Amniotic epithelial cell (primary cell): Measurements from ENCODE around the gene DCAF11.

Experiments
- DNase-seq: peaks from one replicate; pipeline ENCODE4 v3.0.0-alpha.2; 2010; ENCODE audit warnings: low read depth

Gene DCAF11

DNA sequence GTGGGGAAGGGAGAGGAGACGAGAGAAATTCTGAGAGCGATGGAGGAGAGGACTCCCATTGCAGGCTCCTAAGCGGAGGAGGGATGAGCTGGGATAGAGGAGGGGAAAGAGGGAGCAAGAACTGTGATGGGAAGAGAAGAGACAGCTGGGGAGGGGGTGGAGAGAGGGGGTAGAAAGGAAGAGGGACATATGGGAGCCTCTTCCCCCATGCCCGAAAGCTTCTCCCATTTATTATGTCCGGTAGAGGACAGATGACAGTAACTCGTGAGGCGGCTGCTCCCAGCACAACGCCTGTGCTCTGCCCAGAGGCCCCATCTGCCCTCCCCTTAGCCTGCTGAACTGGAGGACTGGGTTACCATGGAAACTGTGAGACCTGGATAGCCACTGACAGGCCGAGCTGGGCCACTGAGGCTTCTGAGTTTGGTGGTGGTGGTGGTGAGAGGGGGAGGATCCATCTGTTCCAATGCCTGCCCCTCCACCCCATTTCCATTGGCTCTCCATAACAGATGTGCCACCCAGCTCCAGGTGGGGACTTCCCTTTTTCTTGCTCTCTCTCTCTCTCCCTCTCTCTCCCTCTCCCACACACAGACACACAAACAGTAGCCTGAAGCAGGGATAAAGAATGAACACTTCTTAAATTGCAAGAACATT lies 35.0 kb upstream of the DCAF11 start:
- no peak for DNase-seq

GRCh38 chr14:24080142-24080530 lies 34.4 kb upstream of the DCAF11 start:
- no peak for DNase-seq

DNA sequence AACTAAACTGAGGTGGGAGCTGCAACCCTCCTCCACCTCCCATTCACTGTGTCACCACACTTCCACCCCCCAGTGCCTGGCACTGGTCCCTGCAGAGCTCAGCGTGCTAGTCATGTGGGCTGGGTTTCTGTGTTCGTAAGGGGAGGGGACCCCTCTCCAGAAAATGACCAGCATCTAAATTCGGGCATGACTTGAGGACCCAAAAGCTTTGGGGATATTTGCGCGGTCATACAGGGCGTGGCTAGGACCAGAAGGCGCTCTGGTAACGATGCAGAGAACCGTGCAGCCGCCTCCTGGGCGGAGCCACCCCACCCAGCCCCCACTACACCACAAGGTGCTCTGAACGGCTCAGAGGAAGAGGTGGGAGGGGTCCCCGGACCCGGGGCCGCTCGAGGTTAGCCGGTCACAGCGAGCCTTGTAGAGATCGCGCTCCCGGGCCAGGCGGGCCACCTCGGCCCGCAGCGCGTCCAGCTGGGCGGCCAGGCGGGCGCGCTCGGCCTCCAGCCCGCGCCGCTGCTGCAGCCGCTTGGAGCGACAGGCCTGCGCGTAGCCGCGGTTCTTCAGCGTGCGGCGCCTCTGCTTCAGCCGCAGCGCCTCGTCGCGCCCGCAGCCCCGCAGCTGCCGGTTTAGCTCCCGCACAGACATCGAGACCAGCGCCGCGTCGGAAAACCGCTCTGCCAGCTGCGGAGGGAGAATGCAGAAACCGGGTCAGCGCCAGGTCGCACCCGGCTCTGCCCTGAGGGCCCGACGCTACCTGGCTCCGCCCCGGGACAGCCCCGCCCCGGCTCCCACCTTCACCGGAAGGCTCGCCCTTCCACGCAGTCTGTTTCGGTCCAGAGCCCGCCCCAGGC lies 33.5 kb upstream of the DCAF11 start:
- DNase-seq, result no peak

GRCh38 chr14:24081739-24082211 lies 32.8 kb upstream of the DCAF11 start:
- DNase-seq, result no peak

DNA sequence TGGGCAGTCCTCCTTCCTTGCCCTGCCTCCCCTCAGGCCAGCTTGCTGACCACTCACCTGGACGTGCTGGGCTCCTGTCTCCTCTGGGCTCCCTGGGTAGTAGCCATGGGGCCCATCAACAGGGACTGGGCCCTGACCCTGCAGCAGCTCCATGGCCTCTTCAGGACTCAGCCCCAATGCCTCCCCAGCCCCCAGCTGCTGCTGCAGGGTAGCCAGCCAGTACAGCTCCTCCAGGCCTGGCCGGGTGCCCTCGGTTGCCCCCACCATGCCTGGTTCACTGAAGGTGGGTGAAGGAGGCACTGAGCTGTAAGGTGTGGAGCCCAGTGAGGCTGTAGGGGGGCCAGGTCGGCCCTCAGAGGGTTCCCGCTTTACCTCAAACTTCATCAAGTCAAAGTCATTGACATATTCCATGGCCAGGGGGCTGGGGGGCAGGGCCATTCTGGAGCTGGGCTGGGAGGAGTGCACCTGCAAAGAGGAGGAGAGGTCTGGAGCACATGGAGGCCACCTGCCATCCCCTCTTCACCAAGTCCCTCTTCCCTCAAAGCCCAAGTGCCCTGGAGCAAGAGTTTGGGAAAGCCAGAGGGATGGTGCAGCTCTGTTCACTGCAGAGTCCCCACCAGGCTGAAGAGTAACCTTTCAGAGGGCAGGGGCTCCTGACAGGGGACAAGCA lies 32.0 kb upstream of the DCAF11 start:
- no peak for DNase-seq

DNA sequence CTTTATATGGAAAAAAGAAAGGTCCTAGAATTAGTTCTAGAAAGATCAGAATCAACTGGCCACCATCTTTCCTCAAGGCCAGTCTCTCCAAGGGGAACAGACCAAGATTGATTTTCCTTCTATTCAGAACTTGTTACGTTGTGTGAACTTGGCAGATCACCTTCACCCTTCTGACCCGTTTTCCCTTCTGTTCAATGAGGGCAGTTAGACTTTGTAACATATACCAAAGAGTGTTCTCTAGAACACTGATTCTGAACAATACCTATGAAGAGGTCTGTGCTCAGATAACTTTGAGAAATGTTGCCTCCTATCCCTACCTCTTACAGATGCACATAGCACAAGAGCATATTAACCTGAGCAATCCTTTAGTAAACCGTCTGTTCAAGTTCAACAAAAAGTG lies 31.1 kb upstream of the DCAF11 start:
- no peak for DNase-seq

DNA sequence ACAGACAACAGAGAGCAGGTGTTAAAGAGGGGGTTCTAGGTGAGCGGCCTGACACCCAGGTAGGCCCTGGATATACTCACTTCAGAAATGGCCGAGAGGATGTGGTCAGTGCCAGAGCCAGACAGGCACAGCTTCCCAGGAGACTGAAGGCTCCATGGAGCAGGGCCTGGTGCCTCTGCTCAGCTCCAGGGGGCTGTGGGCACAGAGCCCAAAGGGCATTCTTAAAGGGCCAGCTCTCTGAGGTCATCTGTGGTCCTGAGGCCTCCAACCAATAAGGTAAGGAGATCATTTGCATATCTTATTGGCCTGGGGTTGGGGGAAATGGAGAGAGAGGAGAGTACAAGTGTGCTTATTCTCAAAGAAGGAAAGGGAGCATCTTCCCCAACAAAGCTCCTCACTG lies 30.1 kb upstream of the DCAF11 start:
- no peak for DNase-seq

DNA sequence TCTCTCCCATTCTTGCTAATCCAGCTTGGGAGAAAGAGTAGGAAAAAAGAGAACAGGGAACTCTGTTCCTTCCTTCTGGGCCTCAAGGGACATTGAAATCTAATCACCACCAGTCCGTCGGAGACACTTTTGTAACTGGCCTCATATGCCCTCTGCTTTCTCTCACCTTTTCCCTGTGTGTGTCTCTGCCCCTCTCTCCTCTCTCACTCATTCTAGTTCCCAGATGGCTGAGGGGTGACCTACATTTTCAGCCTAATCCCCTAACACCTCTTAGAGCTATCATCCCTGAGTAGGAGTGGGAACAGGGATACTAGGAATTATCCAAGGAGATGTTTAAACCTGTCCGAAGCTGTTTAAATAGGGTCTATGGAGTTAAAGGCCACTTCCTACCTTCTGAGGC lies 29.4 kb upstream of the DCAF11 start:
- no peak for DNase-seq

DNA sequence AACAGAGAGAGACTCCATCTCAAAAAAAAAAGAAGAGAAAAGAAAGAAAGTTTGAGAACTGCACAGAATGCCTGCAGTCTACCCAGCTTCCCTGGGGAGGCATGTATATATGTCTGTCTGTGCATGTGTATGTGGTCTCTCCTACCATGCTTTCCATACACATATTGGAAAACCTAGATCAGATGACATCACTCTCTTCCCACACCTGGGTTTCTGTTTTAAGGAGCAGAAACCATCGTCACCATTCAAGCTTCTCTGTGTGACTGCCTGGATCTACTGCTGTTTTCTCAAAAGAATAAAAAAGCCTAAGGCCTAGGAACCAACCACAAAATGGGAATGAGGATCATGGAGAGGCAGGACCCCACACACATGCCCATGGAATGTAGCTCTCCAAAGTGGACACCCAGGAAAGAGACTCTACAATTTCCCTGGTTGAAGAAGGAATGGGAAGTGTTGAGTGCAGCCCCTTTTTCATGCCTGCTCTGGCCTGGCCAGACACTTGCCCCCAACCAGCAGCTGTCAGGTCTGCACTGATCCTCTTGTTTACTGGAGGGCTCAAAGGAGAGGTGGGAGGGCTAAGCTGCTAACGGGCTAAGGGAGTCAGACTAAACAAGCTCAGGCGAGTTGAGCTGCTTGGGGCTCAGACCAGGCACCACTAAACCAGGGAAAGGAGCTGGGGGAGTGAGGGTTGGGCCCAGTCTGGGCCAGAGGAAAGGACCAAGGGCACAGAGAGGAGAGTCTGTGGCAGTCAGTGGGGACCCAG lies 28.2 kb upstream of the DCAF11 start:
- DNase-seq, result no peak

GRCh38 chr14:24087004-24087403 lies 27.6 kb upstream of the DCAF11 start:
- no peak for DNase-seq

- DNase-seq, result no peak
Measured at GRCh38 chr14:24088095-24088494, 26.5 kb upstream of the DCAF11 start.

- DNase-seq, result no peak
Measured at GRCh38 chr14:24089890-24090289, 24.7 kb upstream of the DCAF11 start.

DNA sequence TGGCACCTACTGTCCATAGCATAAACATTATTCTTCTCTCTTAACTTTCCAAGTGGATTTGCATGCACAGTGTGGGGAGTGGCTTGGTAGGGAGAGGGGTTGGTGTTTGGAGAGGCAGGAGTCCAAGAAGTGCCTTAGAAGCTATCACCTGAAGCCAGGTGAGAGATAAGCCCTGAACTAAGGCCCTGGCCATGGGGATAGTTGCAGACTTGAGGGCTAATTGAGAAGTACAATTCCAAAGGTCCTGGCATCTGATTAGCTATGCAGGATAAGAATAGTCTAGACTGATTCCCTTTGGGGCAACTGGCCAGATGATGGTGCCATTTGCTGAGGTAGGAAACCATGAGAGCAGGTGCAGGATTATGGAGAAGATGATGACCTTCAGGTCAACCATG lies 22.5 kb upstream of the DCAF11 start:
- no peak for DNase-seq

DNA sequence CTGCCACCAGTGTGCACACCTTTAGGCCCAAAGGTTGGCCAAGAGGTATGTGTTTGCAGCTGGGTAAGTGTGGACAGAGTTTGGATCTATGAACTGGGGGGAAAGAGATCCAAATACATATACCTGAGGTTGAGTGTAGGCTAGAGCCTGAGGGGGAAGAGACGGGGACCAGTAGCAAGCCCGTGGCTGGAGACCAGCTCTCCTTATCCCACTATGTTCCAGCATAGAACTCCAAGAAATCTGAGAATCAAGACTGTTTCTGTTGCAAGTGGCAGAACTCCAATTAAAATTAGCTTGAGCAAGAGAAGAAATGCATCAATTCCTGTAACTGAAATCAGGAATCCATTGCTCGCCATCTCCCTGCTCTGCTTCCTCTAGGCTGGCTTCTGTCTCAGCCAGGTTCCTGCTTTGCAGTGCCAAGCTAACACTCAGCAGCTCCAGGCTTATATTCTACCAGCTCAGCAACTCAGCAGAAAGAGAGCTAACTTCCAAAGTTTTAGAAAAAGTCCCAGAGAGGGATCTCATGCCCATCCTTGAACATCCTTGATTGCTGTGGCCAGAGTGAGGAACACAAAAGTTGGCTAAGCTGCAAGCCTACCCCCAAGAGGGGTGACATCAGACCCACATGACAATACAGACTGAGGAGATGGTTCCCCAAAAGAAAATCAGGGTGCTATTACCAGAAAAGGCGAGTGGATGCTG lies 21.9 kb upstream of the DCAF11 start:
- no peak for DNase-seq

- DNase-seq, result no peak
Measured at GRCh38 chr14:24093207-24093900, 21.2 kb upstream of the DCAF11 start.

DNA sequence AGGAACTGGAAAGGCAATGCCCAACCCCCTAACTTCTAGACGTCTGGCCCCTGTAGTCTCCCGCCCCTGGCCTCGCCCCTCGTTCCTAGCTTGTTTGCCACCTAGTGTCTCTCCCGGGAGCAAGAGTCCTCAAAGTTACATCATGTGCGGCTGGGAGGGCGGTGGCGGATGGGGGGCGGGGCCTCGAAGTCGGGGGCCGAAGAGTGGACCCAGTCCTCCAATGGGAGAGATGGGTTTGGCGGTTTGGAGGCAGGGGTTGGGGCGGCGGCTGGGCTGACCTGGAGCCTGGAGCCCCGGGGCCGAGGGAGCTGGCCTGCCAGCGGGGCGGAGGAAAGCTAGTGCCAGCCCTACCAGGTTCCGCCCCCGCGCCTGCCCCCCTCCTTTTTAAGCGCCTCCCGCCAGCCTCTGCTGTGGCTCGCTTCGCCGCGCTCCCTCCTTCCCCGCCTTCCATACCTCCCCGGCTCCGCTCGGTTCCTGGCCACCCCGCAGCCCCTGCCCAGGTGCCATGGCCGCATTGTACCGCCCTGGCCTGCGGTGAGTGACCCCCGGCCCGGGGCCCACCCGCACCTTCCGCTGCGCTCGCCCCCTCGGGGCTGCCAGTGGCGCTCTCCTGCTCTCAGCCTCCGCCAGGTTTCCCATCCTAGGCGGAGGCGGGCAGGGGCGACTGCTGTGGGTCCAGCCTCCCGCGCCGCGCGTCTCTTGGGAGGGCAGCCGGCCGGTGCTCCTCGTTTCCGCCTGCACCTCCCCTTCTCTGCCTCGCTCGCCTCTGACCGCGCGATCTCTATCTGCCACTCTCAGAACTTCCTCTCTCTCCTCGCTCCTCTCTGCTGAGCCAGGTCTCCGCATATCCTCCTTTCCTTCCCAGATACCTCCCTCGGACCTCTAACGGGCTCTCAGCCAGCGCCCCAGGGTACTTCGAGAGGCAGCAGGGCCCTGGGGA lies 20.4 kb upstream of the DCAF11 start, which contains the start of gene PCK2:
TSS of gene PCK2 (plus strand) at position 411 of the 940 bp plus-strand sequence. CDS start at position 506, 95 bp downstream.
- peak; percentile 72 for DNase-seq

DNA sequence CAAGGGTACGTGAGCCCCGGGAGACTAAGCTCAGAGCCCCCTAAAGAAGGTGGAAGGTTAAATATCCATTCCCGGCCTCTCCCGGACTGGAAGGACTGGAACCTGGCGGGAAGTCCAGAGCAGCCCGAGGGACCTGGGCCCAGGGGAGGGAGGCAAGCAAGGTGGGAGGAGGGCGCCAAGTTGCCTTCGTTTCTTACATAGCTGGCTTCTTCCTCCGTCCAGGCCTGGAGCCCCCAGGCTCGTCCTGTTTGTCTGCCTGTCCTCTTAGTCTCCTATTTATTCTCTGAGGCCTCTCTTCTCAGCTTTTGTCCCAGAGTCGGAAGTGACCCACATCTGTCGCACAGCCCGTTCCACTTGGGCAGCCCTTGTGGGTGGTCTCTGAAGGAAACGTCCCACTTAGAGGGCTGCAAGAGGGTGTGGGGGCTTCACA lies 19.7 kb upstream of the DCAF11 start:
- DNase-seq, result no peak

- DNase-seq, result peak; percentile 62
Measured at GRCh38 chr14:24095271-24096068, 19.1 kb upstream of the DCAF11 start.
